ENCODE measurements around the gene IFITM1. TPM values are rescaled to one million over a fixed set of nuclear protein-coding genes. Genes with fewer than 3 reads are reported as not detected.

Gene IFITM1
- total and polyA plus RNA-seq, 2 of the 8 experiments (the other 6 are each of a cell fraction or from before 2014, with no cell fraction given), result 394 to 1,464 TPM

- FAIRE-seq, result peak; percentile 79
- H3K9me3 ChIP-seq (ENCODE audit: insufficient read depth in 2 of 2, low read depth in 1 of 2, low read length in 1 of 2), result peaks cover 16 to 20% of the 10 kb centered on the region in 2 experiments; a peak in 3 of 4 replicates
- no peak overlapping the region for H3K4ac ChIP-seq (replicated peaks; ENCODE audit: insufficient read length, low read depth, low read length)
- DNase-seq (ENCODE audit: low read depth in 1 of 2, low spot score in 2 of 2), result peak; percentile 51 to 89
- H3K79me1 ChIP-seq (ENCODE audit: low read depth, low read length), result no peaks in the 10 kb centered on the region
- no peaks in the 10 kb centered on the region for H3K79me2 ChIP-seq (ENCODE audit: control insufficient read depth in 1 of 2, insufficient read depth in 2 of 2, low read length in 2 of 2)
- no peak overlapping the region for H3K9ac ChIP-seq (replicated peaks in 1 of 4; ENCODE audit: extremely low read depth in 1 of 4, low read depth in 3 of 4, low read length in 3 of 4)
- 0 out of 2 replicates have a peak overlapping the region, but pooled peaks have one; percentile 21 for H2BK20ac ChIP-seq (ENCODE audit: low read length)
- peak overlapping the region; percentile 75; the same call in 1 of the 2 replicates for H2AK5ac ChIP-seq (ENCODE audit: low read depth, low read length)
- H3K4me2 ChIP-seq (ENCODE audit: insufficient read depth in 1 of 2, low read depth in 2 of 2, low read length in 2 of 2), result no peak overlapping the region; a peak in 1 of 4 replicates
- peaks cover 0 to 2% of the 10 kb centered on the region in 2 experiments for H4K20me1 ChIP-seq (replicated peaks in 1 of 2; ENCODE audit: control insufficient read depth in 1 of 2, insufficient read depth in 2 of 2, low read length in 2 of 2)
- H4K8ac ChIP-seq (ENCODE audit: extremely low read depth, insufficient read depth, low read length), result peak overlapping the region; percentile 58; the same call in 1 of the 2 replicates
- no peak overlapping the region for H3K23ac ChIP-seq (ENCODE audit: insufficient read length)
- H3K4me3 ChIP-seq (ENCODE audit: extremely low read depth in 1 of 4, insufficient read depth in 2 of 4, low read depth in 3 of 4, low read length in 4 of 4), result no peak overlapping the region
- peak overlapping the region; percentile 31; the same call in 1 of the 2 replicates for H2BK15ac ChIP-seq (ENCODE audit: low read length)
- no peak overlapping the region for H3K56ac ChIP-seq (replicated peaks; ENCODE audit: insufficient read length, low read depth, low read length)
- H2BK5ac ChIP-seq (ENCODE audit: low read depth, low read length), result no peak overlapping the region
- H2BK120ac ChIP-seq (replicated peaks; ENCODE audit: low read depth, low read length), result no peak overlapping the region
- 0 out of 2 replicates have a peak overlapping the region, but pooled peaks have one; percentile 33 for H2BK12ac ChIP-seq (ENCODE audit: low read depth, low read length)
- 76% methylated on average over 24 of the region's 24 CpGs; no CpG with 5 or more reads in 1 of the 2 experiments for WGBS, 2 experiments (ENCODE audit: extremely low coverage in 1 of 2, insufficient coverage in 1 of 2, insufficient read length in 1 of 2, insufficient replicate concordance in 2 of 2, low coverage in 1 of 2, low lambda C conversion rate in 2 of 2, missing lambda C conversion rate in 1 of 2)
- peaks cover 0 to 10% (median 5%) of the 10 kb centered on the region in 4 experiments; a peak in 5 of 7 replicates for H3K4me1 ChIP-seq (replicated peaks in 1 of 4; ENCODE audit: control insufficient read depth in 3 of 4, insufficient read depth in 4 of 4, low read length in 3 of 4)
- H3K27me3 ChIP-seq (replicated peaks in 1 of 4; ENCODE audit: control insufficient read depth in 3 of 4, extremely low read depth in 1 of 4, insufficient read depth in 3 of 4, low read length in 3 of 4), result peaks cover 0 to 5% (median 2%) of the 10 kb centered on the region in 4 experiments; a peak in 1 of 7 replicates
- H4K5ac ChIP-seq (ENCODE audit: insufficient read length, low read depth, low read length), result peak overlapping the region; percentile 47
- peak overlapping the region; percentile 65 for H4K91ac ChIP-seq (replicated peaks; ENCODE audit: insufficient read length, low read length)
- H2AFZ ChIP-seq (ENCODE audit: low read length), result peak overlapping the region; percentile 87; the same call in 1 of the 2 replicates
- H3K14ac ChIP-seq (ENCODE audit: insufficient read length), result no peak overlapping the region
- H3K23me2 ChIP-seq (ENCODE audit: low read depth, low read length), result peaks cover 3% of the 10 kb centered on the region; the same call in 1 of the 2 replicates
- no peak overlapping the region for H3K18ac ChIP-seq (ENCODE audit: extremely low read depth, low read length)
- CTCF ChIA-PET (ENCODE audit: partially characterized antibody), result interaction anchor here (0.6 to 13.4 kb wide), 54 partner anchors 8 to 1156 kb away, joined by 3 to 212 read pairs (median 6); partner anchors contain the start of genes BET1L, IFITM2, NLRP6 and PKP3
- H3K36me3 ChIP-seq (ENCODE audit: control insufficient read depth in 2 of 4, insufficient read depth in 4 of 4, low read length in 3 of 4), result no peaks in the 10 kb centered on the region
- POLR2A ChIA-PET (ENCODE audit: partially characterized antibody), result interaction anchor here (0.6 to 2.0 kb wide), 20 partner anchors 8 to 168 kb away, joined by 3 to 6 read pairs (median 4); partner anchors contain the start of gene NLRP6
- H3K27ac ChIP-seq (ENCODE audit: low read depth, low read length), result no peak overlapping the region
- TF ChIP-seq, protein P1, sequence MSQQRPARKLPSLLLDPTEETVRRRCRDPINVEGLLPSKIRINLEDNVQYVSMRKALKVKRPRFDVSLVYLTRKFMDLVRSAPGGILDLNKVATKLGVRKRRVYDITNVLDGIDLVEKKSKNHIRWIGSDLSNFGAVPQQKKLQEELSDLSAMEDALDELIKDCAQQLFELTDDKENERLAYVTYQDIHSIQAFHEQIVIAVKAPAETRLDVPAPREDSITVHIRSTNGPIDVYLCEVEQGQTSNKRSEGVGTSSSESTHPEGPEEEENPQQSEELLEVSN (IDR thresholded peaks at IDR 0.05), result 0 out of 2 replicates have a peak, but pooled peaks have one; percentile 28
- peak; percentile 37; the same call in 1 of the 2 replicates for TF ChIP-seq CREB1 (IDR thresholded peaks at IDR 0.05)
- TF ChIP-seq BACH1 (IDR thresholded peaks at IDR 0.05; ENCODE audit: low read length), result no peak
- TF ChIP-seq, protein P2, sequence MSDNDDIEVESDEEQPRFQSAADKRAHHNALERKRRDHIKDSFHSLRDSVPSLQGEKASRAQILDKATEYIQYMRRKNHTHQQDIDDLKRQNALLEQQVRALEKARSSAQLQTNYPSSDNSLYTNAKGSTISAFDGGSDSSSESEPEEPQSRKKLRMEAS (IDR thresholded peaks at IDR 0.05), result peak; percentile 82
- no peak for TF ChIP-seq RXRA (IDR thresholded peaks at IDR 0.05; ENCODE audit: insufficient read depth, low read depth, low read length)
- peak; percentile 49; the same call in 1 of the 2 replicates for TF ChIP-seq TAF1 (IDR thresholded peaks at IDR 0.05; ENCODE audit: low read depth, low read length)
- 0 out of 4 replicates have a peak, but pooled peaks of 1 of the 2 experiments have one; percentile 27 for TF ChIP-seq HDAC2 (IDR thresholded peaks at IDR 0.05; ENCODE audit: borderline replicate concordance in 1 of 2, low read depth in 2 of 2, low read length in 2 of 2)
- TF ChIP-seq SIX5 (IDR thresholded peaks at IDR 0.05; ENCODE audit: low read depth, low read length), result no peak
- peak; percentile 89; the same call in 1 of the 2 replicates for TF ChIP-seq TCF12 (IDR thresholded peaks at IDR 0.05; ENCODE audit: low read depth, low read length)
These were observed 50.3 kb downstream of the IFITM1 start for GRCh38 chr11:363948-364761.
